Lung (tissue), 12 donors: ENCODE measurements around the gene SLC25A21. TPM values are rescaled to one million over a fixed set of nuclear protein-coding genes. Genes with fewer than 3 reads are reported as not detected.
A peak's percentile ranks its signal among the peaks of the same experiment; 100 is the strongest.

ENCODE experiments used
- ATAC-seq: fragments of 200-7000 bp; cut with Tn5 transposase; one replicate; pipeline ENCODE4 v1.9.1; 2020; ENCODE audit warnings: moderate number of reproducible peaks; ENCODE audit not compliant: insufficient read depth, low FRiP score
- DNase-seq, 3 donors: peaks; one replicate each; pipeline ENCODE4 v3.0.0-alpha.2; 2013 to 2017
- H3K27ac ChIP-seq, 2 donors: one replicate each; pipeline ENCODE4 v1.5.1; 2013; ENCODE audit warnings: mild to moderate bottlenecking in 2 of 2, moderate library complexity in 2 of 2, control low read depth in 1 of 2, inconsistent platforms in 1 of 2, low read depth in 1 of 2, low read length in 1 of 2
- H3K27me3 ChIP-seq, 3 donors: one replicate each; pipeline ENCODE4 v1.5.1; 2013; ENCODE audit warnings: low read length in 2 of 3; ENCODE audit not compliant: control insufficient read depth in 3 of 3, insufficient read depth in 3 of 3
- H3K36me3 ChIP-seq, 4 donors: one replicate each; pipeline ENCODE4 v1.5.1; 2013; ENCODE audit warnings: low read length in 4 of 4, mild to moderate bottlenecking in 1 of 4, moderate library complexity in 1 of 4; ENCODE audit not compliant: control insufficient read depth in 4 of 4, insufficient read depth in 4 of 4
- H3K4me1 ChIP-seq, 5 donors: one replicate each; pipeline ENCODE4 v1.5.1; 2013; ENCODE audit warnings: low read length in 5 of 5, mild to moderate bottlenecking in 2 of 5, moderate library complexity in 1 of 5; ENCODE audit not compliant: control insufficient read depth in 5 of 5, insufficient read depth in 5 of 5
- H3K4me3 ChIP-seq: one replicate; pipeline ENCODE4 v1.5.1; 2013; ENCODE audit warnings: mild to moderate bottlenecking, control low read depth, moderate library complexity
- H3K9ac ChIP-seq, 2 donors: one replicate each; pipeline ENCODE4 v1.5.1; 2013; ENCODE audit warnings: low read length in 2 of 2, control low read depth in 1 of 2; ENCODE audit not compliant: insufficient read depth in 1 of 2
- H3K9me3 ChIP-seq, 4 donors: one replicate each; pipeline ENCODE4 v1.5.1; 2013; ENCODE audit warnings: low read length in 3 of 4, mild to moderate bottlenecking in 1 of 4, moderate library complexity in 1 of 4; ENCODE audit not compliant: control insufficient read depth in 4 of 4, insufficient read depth in 3 of 4
- CTCF ChIP-seq: IDR thresholded peaks from 2 replicates; pipeline ENCODE4 v1.5.1; 2012; ENCODE audit warnings: mild to moderate bottlenecking; ENCODE audit errors: control extremely low read depth, extremely low read depth
- WGBS, 2 donors: extraction: QIAGEN DNeasy Blood & Tissue Kit; methylation state at CpG; one replicate each; pipeline ENCODE4 v1.1.7; 2013; 5-methylcytosine and 5-hydroxymethylcytosine counted together
- polyA plus RNA-seq, 2 donors: library from polyadenylated mRNA; stranded (reverse); fragments of 200-250 nt; gene quantifications; one replicate each; pipeline ENCODE4 v1.2.1, GENCODE V29; 2013
- total RNA-seq, 2 donors: library from RNA; depleted of rRNA in 1 of 2; stranded (reverse); fragments of >200 nt in 1 of 2; gene quantifications; one replicate each; pipeline ENCODE4 v1.2.1, GENCODE V29; 2014 to 2021
- donor health status: control.
- donor health status: control.
- donor health status: Bipolar disorder and iron deficiency.
- donor health status: healthy.
- donor health status: DM: yes; HTN: yes; CAD: no.

The SLC25A21 gene
- total and polyA plus RNA-seq, 4 donors: 0.23 to 2.6 (median 0.42) TPM

GRCh38 chr14:37198907-37199306, 26.5 kb upstream of the SLC25A21 start:
- Histone ChIP-seq H3K4me1 (peaks cover 0 to 10% (median 0%) of the 10 kb centered on the region in 5 donors), H3K27ac (no peak overlapping the region), H3K4me3 (no peak overlapping the region), H3K36me3 (no peaks in the 10 kb centered on the region), H3K9ac (peak overlapping the region in 1 of 2 donors; percentile 89), H3K27me3 (no peaks in the 10 kb centered on the region), H3K9me3 (peaks cover 0 to 1% (median 0%) of the 10 kb centered on the region in 4 donors)
- no peak for DNase-seq
- ATAC-seq: no peak
- TF ChIP-seq CTCF: no peak
- WGBS, 2 donors: 93 to 94% methylated on average over 5 of the region's 5 CpGs

GRCh38 chr14:37198273-37198598, 25.8 kb upstream of the SLC25A21 start:
- no peaks in the 10 kb centered on the region for H3K36me3 ChIP-seq
- peak overlapping the region; percentile 82 for H3K4me3 ChIP-seq
- ATAC-seq (no peak), DNase-seq (no peak)
- H3K4me1 ChIP-seq: peaks cover 0 to 10% (median 0%) of the 10 kb centered on the region in 5 donors
- peaks cover 0 to 1% (median 0%) of the 10 kb centered on the region in 4 donors for H3K9me3 ChIP-seq
- H3K9ac ChIP-seq: peak overlapping the region; percentile 46 to 89
- H3K27ac ChIP-seq: peak overlapping the region; percentile 3 to 96
- WGBS, 2 donors: 9 to 18% methylated on average over 11 of the region's 11 CpGs
- no peak for TF ChIP-seq CTCF
- H3K27me3 ChIP-seq: no peaks in the 10 kb centered on the region

GRCh38 chr14:37197421-37198272, 25.2 kb upstream of the SLC25A21 start, which contains the start of gene MIPOL1:
Gene MIPOL1, plus strand, starts transcription at chr14:37197937. Its CDS starts 49,952 bp downstream, at chr14:37247889.
- Histone ChIP-seq H3K4me3 (peak within 1 kb of the TSS; percentile 82), H3K9ac (peak within 1 kb of the TSS; percentile 81 to 89), H3K27me3 (no peaks in the 10 kb centered on the region), H3K27ac (peak within 1 kb of the TSS; percentile 67 to 96), H3K9me3 (peaks cover 0 to 1% (median 0%) of the 10 kb centered on the region in 4 donors), H3K36me3 (no peaks in the 10 kb centered on the region), H3K4me1 (peaks cover 0 to 10% (median 0%) of the 10 kb centered on the region in 5 donors)
- peak; percentile 97 for ATAC-seq
- WGBS, 2 donors: 3 to 4% methylated on average over 69 to 70 of the region's 70 CpGs
- peak; percentile 90 to 96 (median 91) for DNase-seq
- TF ChIP-seq CTCF: peak; percentile 1
